ENCODE data around the gene SEC14L5.

DNA sequence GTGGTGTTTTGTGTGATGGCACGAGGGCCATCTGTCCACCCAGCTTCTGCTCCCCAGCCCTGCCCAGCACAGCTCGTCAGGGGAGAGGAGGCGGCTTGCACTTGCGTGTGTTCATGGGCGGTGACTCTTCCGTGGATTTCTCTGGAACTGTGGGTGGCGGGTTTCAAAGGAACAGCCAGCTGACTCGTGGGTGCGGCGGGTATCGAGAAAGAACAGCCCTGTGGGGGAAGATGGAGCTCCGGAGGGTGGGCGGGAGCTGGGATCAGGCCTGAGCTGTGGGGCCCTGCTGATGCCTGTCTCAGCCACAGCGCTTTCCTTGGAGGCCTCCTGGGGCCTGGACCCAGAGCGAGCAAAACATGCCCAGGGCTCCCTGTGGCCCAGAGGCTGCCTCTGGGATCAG is 62.4 kb downstream of the SEC14L5 start:
- TF ChIP-seq CTCF (IDR thresholded peaks at IDR 0.05) (no peak), SMAD3 (CRISPR knock-in tag; IDR thresholded peaks at IDR 0.05; ENCODE audit: borderline replicate concordance) (no peak)
